ENCODE results near the gene S100A8.

Gene S100A8

DNA sequence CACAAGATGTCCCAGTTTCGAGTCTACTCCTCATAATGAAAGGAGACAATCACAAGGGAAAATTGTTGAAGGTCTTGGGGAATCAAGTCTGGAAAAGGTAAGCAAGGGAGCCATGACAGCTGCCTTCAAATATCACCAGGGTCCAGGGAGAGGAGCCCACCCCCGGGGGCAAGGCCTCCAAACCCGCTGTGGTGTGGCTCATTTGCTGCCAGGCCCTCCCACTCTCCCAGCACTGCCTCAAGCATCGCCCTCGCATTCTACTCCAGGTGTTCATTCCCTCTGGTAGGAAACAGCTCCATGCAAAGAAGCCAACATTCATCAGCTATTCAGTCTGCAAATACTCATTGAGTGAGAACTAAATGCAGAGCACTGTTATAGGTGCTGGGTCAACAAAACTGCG, 24.6 kb downstream of the S100A8 start:
- no peaks in the 10 kb centered on the region for H3K4me1 ChIP-seq (ENCODE audit: control insufficient read depth, low read depth, low read length)
- H3K27me3 ChIP-seq (ENCODE audit: control insufficient read depth, insufficient read depth, low read length), result no peaks in the 10 kb centered on the region
- H3K27ac ChIP-seq (ENCODE audit: low read length), result no peak overlapping the region
- H3K9ac ChIP-seq (ENCODE audit: low read length), result no peak overlapping the region
- no peaks in the 10 kb centered on the region for H3K36me3 ChIP-seq (ENCODE audit: control insufficient read depth, low read depth, low read length)
- no peak overlapping the region for H3K4me3 ChIP-seq (ENCODE audit: low read length)
- H3K9me3 ChIP-seq (ENCODE audit: control insufficient read depth, low read depth, low read length), result no peaks in the 10 kb centered on the region

DNA sequence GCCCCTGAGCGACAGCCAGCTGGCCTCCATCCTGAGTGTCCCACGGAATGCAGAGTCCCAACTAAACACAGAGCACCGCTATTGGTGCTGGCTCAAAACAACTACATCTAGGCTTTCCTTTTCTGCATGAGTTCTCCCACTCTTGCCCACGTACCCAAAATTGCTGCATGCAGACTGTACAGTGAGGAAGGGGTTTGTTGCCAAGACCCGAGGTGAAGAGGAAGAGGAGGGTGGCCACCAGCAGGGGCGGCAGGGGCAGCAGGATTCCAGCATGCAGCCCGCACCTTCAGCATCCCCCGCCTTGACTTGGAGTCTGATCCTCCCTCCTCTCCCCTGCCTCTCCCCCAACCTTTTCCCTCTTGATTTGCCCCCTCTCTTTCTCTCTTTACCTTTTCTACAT, 25.2 kb downstream of the S100A8 start:
- Histone ChIP-seq H3K9me3 (ENCODE audit: control insufficient read depth, low read depth, low read length) (no peaks in the 10 kb centered on the region), H3K27ac (ENCODE audit: low read length) (no peak overlapping the region), H3K36me3 (ENCODE audit: control insufficient read depth, low read depth, low read length) (no peaks in the 10 kb centered on the region), H3K27me3 (ENCODE audit: control insufficient read depth, insufficient read depth, low read length) (no peaks in the 10 kb centered on the region), H3K4me3 (ENCODE audit: low read length) (no peak overlapping the region), H3K9ac (ENCODE audit: low read length) (no peak overlapping the region), H3K4me1 (ENCODE audit: control insufficient read depth, low read depth, low read length) (no peaks in the 10 kb centered on the region)

DNA sequence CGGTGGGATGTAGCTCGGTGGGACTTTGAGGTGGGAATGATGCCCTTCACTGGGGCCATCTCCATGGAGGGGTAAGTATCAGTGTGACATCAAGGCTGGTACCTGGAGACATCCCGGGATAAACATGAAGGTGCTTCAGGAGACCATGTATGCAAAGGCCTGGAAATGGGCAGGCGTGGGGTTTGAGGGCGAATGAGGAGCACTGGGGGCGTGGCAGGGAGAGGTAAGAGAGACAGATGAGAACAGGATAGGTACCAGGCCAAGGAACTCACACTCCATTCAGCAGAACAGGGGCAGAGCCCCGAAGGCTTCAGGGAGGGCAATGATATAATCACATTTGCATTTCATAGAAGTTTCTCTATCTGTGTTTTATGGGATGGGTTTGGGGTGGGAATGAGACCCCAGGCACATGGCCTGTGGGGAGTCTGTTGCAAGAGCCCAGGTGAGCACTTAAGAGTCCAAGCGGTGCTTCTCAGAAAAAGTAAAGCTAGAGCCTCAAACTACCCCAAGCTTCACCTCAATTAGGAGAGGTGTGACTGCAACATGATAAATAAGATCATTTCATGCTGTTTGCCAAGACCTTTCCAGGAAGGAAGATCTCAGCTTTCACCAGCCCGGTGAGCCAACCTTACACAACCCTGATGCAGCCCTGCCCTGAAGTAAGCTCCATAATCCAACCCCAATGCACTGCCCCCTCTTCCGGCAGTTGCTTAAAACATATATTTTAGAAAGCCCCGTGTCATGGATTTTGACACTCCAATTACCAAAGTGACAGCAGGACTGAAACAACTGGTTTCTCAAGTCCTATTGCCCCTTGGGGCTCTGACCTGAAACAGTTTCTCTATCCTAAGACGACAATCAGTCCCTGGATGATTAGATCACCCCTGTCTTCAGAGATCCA, 25.9 kb downstream of the S100A8 start:
- Histone ChIP-seq H3K4me1 (ENCODE audit: control insufficient read depth, low read depth, low read length) (no peaks in the 10 kb centered on the region), H3K9me3 (ENCODE audit: control insufficient read depth, low read depth, low read length) (no peaks in the 10 kb centered on the region), H3K27me3 (ENCODE audit: control insufficient read depth, insufficient read depth, low read length) (no peaks in the 10 kb centered on the region), H3K36me3 (ENCODE audit: control insufficient read depth, low read depth, low read length) (no peaks in the 10 kb centered on the region), H3K4me3 (ENCODE audit: low read length) (no peak overlapping the region), H3K27ac (ENCODE audit: low read length) (no peak overlapping the region), H3K9ac (ENCODE audit: low read length) (no peak overlapping the region)

DNA sequence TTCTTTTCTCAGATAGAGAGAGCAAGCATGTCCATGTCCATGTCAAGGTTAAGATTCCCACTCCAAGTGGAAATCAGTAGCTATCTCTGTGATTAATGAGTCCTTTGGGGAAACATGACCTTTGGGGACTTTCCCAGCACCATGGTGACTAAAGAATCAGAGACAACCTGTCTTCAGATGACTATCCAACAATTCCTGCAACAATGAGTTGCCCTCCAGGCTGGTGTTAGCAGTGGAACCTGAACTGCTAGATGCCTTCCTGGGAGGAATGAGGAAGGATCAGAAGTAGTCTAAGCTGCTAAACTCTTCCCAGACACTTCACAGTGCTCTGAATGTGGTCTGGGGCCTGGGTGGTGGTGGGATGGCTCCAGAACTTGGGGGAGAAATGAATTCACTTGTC, 26.7 kb downstream of the S100A8 start:
- Histone ChIP-seq H3K9ac (ENCODE audit: low read length) (no peak overlapping the region), H3K9me3 (ENCODE audit: control insufficient read depth, low read depth, low read length) (no peaks in the 10 kb centered on the region), H3K27ac (ENCODE audit: low read length) (no peak overlapping the region), H3K4me1 (ENCODE audit: control insufficient read depth, low read depth, low read length) (no peaks in the 10 kb centered on the region), H3K4me3 (ENCODE audit: low read length) (no peak overlapping the region), H3K27me3 (ENCODE audit: control insufficient read depth, insufficient read depth, low read length) (no peaks in the 10 kb centered on the region), H3K36me3 (ENCODE audit: control insufficient read depth, low read depth, low read length) (no peaks in the 10 kb centered on the region)

- no peak overlapping the region for H3K9ac ChIP-seq (ENCODE audit: low read length)
- no peaks in the 10 kb centered on the region for H3K36me3 ChIP-seq (ENCODE audit: control insufficient read depth, low read depth, low read length)
- H3K27ac ChIP-seq (ENCODE audit: low read length), result no peak overlapping the region
- H3K4me1 ChIP-seq (ENCODE audit: control insufficient read depth, low read depth, low read length), result no peaks in the 10 kb centered on the region
- no peaks in the 10 kb centered on the region for H3K27me3 ChIP-seq (ENCODE audit: control insufficient read depth, insufficient read depth, low read length)
- no peak overlapping the region for H3K4me3 ChIP-seq (ENCODE audit: low read length)
- no peaks in the 10 kb centered on the region for H3K9me3 ChIP-seq (ENCODE audit: control insufficient read depth, low read depth, low read length)
Measured at GRCh38 chr1:153363641-153364040, 27.2 kb downstream of the S100A8 start.

- H3K4me3 ChIP-seq (ENCODE audit: low read length), result no peak overlapping the region
Measured at GRCh38 chr1:153362187-153362775, 28.6 kb downstream of the S100A8 start.

GRCh38 chr1:153361480-153362109, 29.3 kb downstream of the S100A8 start:
- Histone ChIP-seq H3K9ac (ENCODE audit: low read length) (no peak overlapping the region), H3K9me3 (ENCODE audit: control insufficient read depth, low read depth, low read length) (no peaks in the 10 kb centered on the region), H3K4me1 (ENCODE audit: control insufficient read depth, low read depth, low read length) (no peaks in the 10 kb centered on the region), H3K27me3 (ENCODE audit: control insufficient read depth, insufficient read depth, low read length) (no peaks in the 10 kb centered on the region), H3K27ac (ENCODE audit: low read length) (no peak overlapping the region), H3K36me3 (ENCODE audit: control insufficient read depth, low read depth, low read length) (no peaks in the 10 kb centered on the region), H3K4me3 (ENCODE audit: low read length) (no peak overlapping the region)

More at GRCh38 chr1:153362187-153362775, 28.6 kb downstream of the S100A8 start:
- Histone ChIP-seq H3K9me3 (ENCODE audit: control insufficient read depth, low read depth, low read length) (no peaks in the 10 kb centered on the region), H3K27me3 (ENCODE audit: control insufficient read depth, insufficient read depth, low read length) (no peaks in the 10 kb centered on the region), H3K4me1 (ENCODE audit: control insufficient read depth, low read depth, low read length) (no peaks in the 10 kb centered on the region), H3K36me3 (ENCODE audit: control insufficient read depth, low read depth, low read length) (no peaks in the 10 kb centered on the region), H3K27ac (ENCODE audit: low read length) (no peak overlapping the region), H3K9ac (ENCODE audit: low read length) (no peak overlapping the region)

DNA sequence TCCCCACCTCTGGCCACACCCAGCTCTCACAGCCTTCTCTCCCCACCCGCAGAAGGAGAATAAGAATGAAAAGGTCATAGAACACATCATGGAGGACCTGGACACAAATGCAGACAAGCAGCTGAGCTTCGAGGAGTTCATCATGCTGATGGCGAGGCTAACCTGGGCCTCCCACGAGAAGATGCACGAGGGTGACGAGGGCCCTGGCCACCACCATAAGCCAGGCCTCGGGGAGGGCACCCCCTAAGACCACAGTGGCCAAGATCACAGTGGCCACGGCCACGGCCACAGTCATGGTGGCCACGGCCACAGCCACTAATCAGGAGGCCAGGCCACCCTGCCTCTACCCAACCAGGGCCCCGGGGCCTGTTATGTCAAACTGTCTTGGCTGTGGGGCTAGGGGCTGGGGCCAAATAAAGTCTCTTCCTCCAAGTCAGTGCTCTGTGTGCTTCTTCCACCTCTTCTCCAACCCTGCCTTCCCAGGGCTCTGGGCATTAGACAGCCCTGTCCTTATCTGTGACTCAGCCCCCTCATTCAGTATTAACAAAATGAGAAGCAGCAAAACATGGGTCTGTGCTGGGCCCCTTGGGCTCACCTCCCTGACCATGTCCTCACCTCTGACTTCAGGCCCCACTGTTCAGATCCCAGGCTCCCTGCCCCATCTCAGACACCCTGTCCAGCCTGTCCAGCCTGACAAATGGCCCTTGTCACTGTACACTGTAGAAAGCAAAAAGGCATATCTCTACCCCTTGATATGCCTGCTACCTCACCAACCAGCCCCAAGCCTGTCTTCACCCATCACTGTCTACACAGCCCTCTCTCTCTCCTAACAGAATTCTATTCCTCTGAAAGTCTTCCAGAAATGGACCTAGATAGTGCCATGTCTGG, 30.0 kb downstream of the S100A8 start:
- Histone ChIP-seq H3K9ac (ENCODE audit: low read length) (no peak overlapping the region), H3K4me1 (ENCODE audit: control insufficient read depth, low read depth, low read length) (no peaks in the 10 kb centered on the region), H3K4me3 (ENCODE audit: low read length) (no peak overlapping the region), H3K36me3 (ENCODE audit: control insufficient read depth, low read depth, low read length) (no peaks in the 10 kb centered on the region), H3K27ac (ENCODE audit: low read length) (no peak overlapping the region), H3K27me3 (ENCODE audit: control insufficient read depth, insufficient read depth, low read length) (no peaks in the 10 kb centered on the region), H3K9me3 (ENCODE audit: control insufficient read depth, low read depth, low read length) (no peaks in the 10 kb centered on the region)

GRCh38 chr1:153360190-153360589, 30.7 kb downstream of the S100A8 start:
- Histone ChIP-seq H3K4me3 (ENCODE audit: low read length) (no peak overlapping the region), H3K36me3 (ENCODE audit: control insufficient read depth, low read depth, low read length) (no peaks in the 10 kb centered on the region), H3K9me3 (ENCODE audit: control insufficient read depth, low read depth, low read length) (no peaks in the 10 kb centered on the region), H3K27ac (ENCODE audit: low read length) (no peak overlapping the region), H3K4me1 (ENCODE audit: control insufficient read depth, low read depth, low read length) (no peaks in the 10 kb centered on the region), H3K9ac (ENCODE audit: low read length) (no peak overlapping the region), H3K27me3 (ENCODE audit: control insufficient read depth, insufficient read depth, low read length) (no peaks in the 10 kb centered on the region)

GRCh38 chr1:153359241-153359640, 31.6 kb downstream of the S100A8 start:
- no peak overlapping the region for H3K4me3 ChIP-seq (ENCODE audit: low read length)
- no peaks in the 10 kb centered on the region for H3K4me1 ChIP-seq (ENCODE audit: control insufficient read depth, low read depth, low read length)
- H3K9me3 ChIP-seq (ENCODE audit: control insufficient read depth, low read depth, low read length), result no peaks in the 10 kb centered on the region
- no peak overlapping the region for H3K27ac ChIP-seq (ENCODE audit: low read length)
- H3K36me3 ChIP-seq (ENCODE audit: control insufficient read depth, low read depth, low read length), result no peaks in the 10 kb centered on the region
- H3K9ac ChIP-seq (ENCODE audit: low read length), result no peak overlapping the region
- H3K27me3 ChIP-seq (ENCODE audit: control insufficient read depth, insufficient read depth, low read length), result no peaks in the 10 kb centered on the region

GRCh38 chr1:153358691-153358975, 32.2 kb downstream of the S100A8 start:
- Histone ChIP-seq H3K4me1 (ENCODE audit: control insufficient read depth, low read depth, low read length) (no peaks in the 10 kb centered on the region), H3K27ac (ENCODE audit: low read length) (no peak overlapping the region), H3K27me3 (ENCODE audit: control insufficient read depth, insufficient read depth, low read length) (no peaks in the 10 kb centered on the region), H3K36me3 (ENCODE audit: control insufficient read depth, low read depth, low read length) (no peaks in the 10 kb centered on the region), H3K9me3 (ENCODE audit: control insufficient read depth, low read depth, low read length) (no peaks in the 10 kb centered on the region), H3K9ac (ENCODE audit: low read length) (no peak overlapping the region), H3K4me3 (ENCODE audit: low read length) (no peak overlapping the region)

Measured in iPS-18a (cell line).